AG09319 (cell line): ENCODE measurements around the gene MSI2.

Experiments used
- DNase-seq: peaks from one replicate; pipeline ENCODE4 v3.0.0-alpha.2; 2010; ENCODE audit warnings: low read depth; ENCODE audit errors: extremely low read depth
- CTCF ChIP-seq: IDR thresholded peaks from 2 replicates; pipeline ENCODE4 v1.5.1; 2011; ENCODE audit warnings: low read depth, mild to moderate bottlenecking, inconsistent platforms, low read length, moderate library complexity

The MSI2 gene

DNA sequence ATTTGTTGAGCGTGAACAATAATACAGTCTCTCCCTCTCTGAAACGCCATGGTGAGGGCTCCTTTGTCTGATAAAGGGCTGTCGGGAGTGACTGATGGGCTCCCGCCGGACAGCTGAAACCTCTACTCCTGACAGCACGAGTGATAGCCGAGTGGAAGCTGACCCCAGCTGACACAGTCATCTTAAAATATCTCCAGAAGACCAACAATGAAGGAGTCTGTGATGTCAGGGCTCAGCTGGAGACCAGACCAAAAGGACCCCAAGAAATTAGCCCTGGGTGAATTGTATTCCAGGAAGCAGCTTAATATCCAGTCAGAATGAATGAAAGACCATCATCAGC lies 466.4 kb downstream of the MSI2 start:
- TF ChIP-seq CTCF = no peak
- no peak for DNase-seq

GRCh38 chr17:57723427-57724025 lies 467.2 kb downstream of the MSI2 start:
- no peak for TF ChIP-seq CTCF
- no peak for DNase-seq

GRCh38 chr17:57724026-57724728 lies 467.9 kb downstream of the MSI2 start:
- DNase-seq = no peak

GRCh38 chr17:57724729-57725125 lies 468.4 kb downstream of the MSI2 start:
- TF ChIP-seq CTCF = no peak
- DNase-seq = no peak

More at GRCh38 chr17:57724026-57724728, 467.9 kb downstream of the MSI2 start:
- TF ChIP-seq CTCF = no peak

GRCh38 chr17:57726213-57726790 lies 470.0 kb downstream of the MSI2 start:
- no peak for TF ChIP-seq CTCF
- no peak for DNase-seq

- TF ChIP-seq CTCF = no peak
- DNase-seq = no peak
Observed at GRCh38 chr17:57726838-57727237, 470.5 kb downstream of the MSI2 start.

DNA sequence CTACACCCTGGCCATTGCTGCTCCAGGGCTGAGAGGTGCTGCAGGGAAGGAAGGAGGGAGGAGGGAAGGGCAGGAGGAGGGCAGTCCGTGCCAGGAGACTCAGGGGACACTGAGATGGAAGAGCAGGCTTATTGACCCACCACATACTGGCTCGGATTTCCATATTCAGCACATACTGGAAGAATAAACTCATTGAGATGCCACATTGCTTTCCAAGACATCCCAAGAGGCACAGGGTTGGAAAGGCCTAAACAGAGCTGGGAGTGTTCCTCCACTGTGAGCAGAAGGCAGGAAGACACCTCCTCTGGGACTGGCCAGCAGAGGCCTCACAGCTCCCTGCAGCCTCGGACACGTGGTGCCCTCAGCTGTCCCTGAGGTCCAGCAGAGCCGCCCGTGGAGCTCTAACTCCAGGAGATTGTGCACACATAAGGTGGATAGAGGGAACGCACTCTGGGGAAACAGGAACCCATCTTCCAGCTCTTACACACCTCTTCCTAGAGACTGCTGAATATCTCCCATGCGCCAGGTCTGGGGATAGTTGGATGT lies 471.4 kb downstream of the MSI2 start:
- TF ChIP-seq CTCF = no peak
- no peak for DNase-seq
